Activated T-cell treated with anti-CD3 and anti-CD28 coated beads for 48 hours (primary cell): ENCODE measurements around the gene ATP2B2.

ENCODE experiments used
- DNase-seq: peaks from one replicate; pipeline ENCODE4 v3.0.0-alpha.2; 2020; ENCODE audit warnings: low read depth

Gene ATP2B2

DNA sequence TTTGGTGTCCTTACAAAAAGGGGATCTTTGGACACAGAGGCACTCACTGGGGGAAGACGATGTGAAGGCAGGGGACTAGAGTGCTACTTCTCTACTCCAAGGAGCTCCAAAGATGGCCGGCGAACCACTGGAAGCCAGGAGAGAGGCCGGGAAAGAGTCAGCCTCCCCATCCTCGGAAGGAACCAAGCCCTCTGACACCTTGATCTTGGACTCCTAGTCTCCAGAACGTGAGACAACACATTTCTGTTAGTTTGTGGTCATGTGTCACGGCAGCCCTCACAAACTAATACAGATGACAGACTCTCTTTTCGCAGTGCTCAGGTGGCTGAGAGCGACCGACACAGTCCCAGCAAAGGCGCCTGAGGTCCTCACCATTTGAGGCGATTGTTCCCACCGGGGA, 24.4 kb upstream of the ATP2B2 start:
- no peak for DNase-seq

DNA sequence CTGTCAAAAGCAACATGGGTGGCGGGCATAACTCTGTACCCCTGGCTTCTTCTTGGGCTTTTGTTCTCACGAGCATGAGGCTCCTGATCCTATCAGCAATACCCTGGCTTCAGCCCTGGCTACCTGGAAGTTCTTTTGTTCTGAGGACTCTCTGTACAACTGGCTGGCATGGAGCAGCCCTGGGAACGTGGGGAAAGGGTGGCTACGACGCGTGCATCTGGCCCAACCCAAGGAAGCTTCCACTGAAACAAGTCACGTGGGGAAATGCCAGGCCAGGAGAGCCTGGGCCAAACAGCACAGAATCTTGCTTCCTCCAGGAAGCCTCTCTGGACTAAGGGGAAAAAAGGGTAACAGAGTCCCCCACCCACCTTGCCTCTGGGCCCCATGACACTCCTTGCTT, 22.7 kb upstream of the ATP2B2 start:
- no peak for DNase-seq

DNA sequence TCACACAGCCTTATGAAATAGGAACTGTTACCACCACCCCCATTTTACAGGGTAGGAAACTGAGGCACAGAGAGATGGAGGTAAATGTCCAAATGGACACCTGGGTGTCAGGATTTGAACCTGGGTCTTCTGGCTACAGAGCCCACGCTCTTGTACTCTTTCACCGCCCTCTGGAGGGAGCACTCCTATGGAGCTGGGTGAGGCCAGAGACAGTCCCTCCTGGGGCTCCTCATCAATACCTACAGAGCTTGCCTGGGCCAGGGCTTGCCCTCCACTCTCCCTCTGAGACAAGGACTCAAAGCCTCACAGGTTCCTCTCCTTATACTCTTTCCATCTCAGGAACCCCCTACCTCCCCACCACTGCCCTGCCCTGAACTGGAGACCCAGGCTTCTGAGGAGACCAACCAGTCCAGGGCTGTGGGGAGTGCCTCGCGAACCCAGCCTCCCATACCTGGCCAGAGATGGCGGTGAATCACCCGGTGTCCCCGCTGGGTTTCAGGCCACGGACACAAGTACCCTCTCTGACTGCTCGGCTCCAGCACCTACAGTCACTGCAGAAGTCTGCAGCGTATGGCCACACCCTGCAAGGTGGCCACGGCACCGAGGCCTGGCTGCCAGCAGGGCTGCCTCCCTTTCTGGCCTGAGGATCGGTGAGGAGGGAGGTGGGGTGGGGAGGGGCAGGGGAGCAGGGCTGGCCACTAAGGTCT, 22.1 kb upstream of the ATP2B2 start:
- no peak for DNase-seq

DNA sequence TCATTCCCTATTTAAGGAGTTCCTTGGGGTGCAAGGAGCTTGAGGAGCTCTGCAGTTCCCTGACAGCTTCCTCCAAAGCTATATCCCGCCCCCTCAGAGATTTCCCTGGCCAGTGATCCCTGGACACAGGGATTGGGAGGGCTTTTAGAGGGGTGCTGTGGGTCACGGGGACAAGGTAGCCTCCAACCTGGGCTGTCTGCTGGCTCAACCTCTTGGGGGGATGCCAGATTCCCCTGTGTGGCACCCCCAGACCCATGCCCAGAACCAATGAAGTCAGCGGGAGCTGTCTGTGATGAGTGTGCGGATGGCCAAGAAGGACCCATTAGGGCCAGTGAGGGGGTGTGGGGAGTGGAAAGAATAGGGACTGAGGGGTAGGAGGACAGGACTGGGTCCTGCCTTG, 21.0 kb upstream of the ATP2B2 start:
- no peak for DNase-seq

DNA sequence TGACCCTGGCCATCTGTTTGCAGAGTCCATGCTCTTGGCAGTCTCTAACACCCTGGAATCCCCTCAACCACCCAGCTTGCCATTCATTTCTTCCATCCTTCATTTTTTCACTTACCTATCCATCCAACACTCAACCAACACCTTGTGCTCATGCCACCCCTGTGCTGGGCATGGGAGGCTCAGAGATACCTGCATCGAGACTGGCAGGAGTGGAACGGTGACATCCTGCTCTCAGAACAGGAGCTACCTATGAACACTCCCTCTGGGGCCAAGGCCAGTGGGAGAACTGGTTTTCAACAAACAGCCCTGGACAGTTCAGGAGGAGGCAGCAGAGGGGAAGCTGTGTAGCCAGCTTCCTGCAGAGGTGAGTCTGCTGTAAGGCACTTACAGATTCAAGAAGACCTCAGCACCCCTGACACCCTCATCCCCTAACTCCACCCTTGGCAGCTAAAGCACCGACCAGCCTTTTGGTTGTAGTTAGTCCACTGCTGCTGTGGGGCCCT, 19.5 kb upstream of the ATP2B2 start:
- DNase-seq = no peak

DNA sequence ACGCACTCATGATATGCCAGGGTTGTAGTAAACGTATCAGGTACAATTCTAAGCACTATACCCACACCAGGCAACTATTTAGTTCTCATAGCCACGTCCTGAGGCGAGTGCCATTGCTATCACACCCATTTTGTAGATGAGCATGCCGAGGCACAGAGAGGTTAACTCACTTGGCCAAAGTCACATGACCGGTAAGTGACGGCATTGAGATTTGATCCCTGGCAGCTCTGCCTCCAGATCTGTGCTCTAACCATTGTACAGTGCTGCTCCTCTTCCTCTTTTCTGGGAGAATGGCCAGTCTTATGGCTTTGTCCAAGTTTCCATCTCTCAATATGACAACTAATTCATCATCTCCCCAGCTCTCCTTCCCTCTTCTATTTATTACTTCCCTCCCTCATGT, 18.9 kb upstream of the ATP2B2 start:
- DNase-seq = no peak

DNA sequence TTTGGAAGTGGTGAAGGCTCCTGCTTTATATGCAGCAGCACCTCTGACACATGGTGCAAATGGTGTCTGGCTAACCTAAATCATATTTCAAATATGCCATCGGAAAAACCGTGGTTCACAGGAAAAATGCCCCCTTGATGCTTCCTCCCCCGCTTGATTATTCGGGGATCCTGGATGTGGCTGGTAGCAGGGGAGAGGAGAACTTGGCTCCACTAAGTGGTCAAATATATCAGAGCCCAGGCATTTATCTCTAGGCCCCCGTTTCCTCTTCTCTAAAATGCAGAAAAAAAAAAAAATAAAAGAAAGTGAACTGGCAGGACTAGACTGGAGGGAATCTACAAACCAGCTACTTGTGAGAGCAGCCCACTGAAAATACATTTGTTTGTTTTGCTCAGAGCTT, 18.2 kb upstream of the ATP2B2 start:
- no peak for DNase-seq

DNA sequence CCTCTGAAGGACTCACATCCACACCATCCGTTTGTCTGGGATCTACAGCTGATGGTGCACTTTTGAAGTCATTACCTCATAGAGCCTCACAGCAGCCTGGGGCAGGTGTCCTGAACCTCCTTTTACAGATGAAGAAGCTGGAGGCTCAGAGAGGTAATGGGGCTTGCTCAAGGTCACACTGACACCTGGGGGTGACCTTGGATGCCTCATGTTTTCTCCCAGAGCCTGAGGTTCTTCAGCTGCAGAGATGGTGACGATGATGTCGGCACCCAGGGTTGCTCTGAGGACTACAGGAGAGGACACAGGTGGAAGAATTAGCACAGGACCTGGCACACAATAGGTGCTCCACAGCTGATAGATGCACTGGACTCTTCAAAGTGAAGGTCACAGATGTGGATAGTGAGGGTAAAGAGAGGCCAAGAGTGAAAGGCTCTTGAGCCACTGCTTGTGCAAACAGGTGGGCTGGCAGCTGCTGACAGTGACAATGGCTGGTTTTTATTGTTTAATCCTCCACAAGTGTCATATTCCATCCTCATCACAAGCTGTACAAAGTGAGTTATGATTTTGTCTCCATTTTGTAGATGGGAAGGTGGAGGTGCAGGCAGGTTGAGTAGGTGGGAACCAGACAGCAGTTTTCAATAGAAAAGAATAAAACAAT, 17.4 kb upstream of the ATP2B2 start:
- no peak for DNase-seq

DNA sequence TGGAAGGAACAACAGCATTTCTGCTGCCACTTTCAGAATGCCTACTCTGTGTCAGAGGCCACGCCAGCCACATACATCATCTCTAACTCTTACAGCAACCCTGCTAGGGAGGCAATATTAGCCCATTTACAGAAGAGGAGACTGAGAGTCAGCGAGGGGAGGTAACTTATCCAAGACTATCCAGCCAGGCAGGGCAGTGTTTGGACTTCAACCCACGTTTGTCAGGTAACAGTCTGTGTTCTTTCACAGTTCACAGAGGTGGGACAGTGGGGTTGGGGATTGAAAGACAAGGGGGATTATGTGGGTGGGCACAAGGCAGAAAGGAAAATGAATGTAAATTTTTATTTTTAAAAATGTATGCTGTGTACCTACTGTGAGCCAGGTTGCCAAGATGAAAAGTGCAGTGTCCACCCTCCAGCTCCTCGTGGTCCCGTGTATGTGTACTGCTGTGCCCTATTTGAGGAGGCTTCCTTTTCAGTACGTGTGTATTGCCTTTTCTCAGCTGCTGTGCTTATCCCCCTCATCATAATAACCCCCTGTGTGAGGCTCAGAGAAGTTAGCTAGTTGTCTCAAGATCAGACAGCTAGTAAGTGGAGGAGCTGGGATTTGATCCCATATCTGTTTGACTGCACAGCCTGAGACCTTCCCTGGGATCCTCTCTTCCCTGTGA, 16.5 kb upstream of the ATP2B2 start:
- no peak for DNase-seq

DNA sequence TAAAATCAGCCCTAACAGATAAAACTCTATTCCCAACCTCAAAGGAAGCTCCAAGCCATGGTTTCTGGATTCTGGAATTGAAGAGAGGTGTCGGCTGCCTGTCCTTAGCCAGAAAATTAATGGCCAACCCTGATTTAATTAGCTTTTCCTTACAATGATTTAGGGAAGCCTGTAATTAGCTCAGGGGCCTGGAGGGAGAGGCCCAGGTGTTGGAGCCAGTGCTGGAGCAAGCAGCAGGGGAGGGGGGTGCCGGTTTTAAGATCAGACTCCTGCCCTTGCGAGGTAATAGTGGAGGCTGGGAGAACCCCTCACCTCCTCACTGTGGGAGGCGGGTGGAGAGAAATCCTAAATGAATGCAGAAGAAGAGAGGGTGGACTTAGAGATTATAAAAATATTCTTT, 14.7 kb upstream of the ATP2B2 start:
- no peak for DNase-seq

DNA sequence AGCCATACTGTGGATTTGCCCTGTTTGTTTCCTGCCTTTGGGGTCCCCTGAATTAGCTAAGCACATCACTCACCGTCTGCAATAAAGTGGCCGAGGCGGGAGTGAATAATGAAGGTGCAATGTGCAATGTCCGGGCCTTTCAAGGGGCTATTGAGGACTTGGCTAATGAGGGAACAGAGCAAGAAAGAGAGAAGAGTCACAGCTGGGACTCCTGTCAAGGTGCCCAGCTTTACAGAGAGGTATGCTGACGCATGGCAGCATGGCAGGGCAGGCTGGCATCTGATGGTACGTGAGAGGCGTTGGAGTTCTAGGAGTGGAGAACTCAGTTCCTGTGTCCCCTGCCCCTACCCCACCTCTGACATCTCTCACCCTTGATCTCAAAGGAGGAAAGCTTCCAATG, 13.8 kb upstream of the ATP2B2 start:
- no peak for DNase-seq

DNA sequence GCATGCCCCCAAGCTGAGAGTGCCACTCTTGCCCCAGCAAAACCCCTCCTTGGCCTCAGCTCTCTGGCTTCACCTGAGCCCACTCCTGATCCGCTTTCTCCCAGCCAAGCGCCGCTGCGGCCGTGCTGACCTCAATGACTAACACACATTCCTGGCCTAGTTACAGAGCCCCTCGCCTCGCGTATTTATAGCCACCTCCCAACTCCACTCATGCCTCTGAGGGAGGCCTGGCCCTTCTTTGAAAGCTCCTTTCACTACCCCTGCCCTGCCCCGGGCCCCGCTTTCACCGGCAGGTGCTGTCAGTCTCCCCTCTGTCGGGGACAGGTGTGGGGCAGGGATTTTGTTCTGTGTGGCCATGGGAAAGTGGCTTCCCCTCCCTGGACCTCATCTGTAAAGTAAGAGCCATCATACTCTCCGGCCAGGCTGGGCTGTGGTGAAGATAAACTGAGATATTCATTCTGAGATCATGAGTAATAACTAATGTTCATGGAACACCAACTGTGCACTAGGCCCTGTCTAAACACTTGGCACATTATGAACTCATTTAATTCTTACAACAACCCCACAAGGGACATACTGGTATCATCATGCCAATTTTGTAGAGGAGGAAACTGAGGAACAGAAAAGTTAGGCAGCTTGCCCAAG, 13.2 kb upstream of the ATP2B2 start:
- no peak for DNase-seq

DNA sequence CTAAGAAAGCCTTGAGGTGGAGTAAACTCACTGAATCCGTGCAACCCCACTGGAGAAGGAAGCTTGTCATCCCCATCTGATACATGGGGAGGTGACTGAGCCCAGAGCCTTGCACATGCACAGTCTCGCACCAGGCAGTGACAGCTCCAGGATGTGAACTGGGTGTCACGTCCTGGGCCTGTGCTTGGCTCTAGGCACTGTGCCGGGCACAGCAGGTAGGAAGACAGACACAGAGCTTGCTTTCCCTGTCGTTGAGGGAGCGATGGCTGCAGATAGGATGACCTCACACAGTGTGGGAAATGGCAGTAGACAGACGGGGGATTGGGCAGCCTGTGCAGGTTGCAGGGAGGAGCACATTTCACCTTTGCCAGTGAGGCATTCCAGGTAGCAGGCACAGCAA, 12.2 kb upstream of the ATP2B2 start:
- DNase-seq = no peak

DNA sequence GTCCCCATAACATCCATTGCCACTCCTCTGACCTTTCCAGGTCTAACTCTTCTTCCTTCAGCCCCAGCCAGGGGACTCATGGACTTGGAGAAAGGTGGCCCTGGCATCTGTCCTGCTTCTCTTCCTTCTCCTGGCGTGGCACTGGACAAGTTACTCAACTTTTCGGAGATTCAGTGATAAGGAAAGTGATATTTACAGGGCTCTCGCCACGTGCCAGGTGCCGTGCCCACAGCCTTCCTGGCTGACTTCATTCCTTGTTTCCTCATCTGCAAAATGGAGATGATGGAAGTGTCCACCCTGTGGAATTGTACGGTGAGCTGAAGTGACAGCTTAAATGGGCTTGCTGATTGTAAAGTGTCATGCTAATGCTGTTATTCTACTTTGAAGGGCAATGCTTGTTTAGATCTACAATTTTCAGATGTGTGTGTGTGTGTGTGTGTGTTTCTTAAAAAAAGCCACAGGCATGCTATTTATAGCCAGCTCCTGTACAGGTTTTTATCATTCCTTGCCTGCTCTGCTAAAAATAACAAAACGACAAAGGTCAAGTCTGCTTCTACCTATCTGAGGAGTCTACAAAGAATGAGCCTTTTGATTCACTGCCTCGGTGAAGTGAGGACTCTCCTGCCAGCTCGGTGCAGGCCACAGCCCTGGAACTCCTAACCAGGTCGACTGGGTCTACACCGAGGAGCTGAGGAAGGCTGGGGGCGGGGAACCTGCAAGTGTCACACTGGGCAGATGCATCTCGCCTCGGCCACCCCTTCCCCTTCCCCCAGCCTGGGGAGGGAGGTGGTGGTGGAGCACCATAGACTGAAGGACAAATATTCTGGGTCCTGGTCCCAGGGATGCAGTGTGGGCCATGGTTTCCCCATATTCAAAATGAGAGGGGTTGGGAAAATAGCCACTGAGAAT, 11.4 kb upstream of the ATP2B2 start:
- no peak for DNase-seq

DNA sequence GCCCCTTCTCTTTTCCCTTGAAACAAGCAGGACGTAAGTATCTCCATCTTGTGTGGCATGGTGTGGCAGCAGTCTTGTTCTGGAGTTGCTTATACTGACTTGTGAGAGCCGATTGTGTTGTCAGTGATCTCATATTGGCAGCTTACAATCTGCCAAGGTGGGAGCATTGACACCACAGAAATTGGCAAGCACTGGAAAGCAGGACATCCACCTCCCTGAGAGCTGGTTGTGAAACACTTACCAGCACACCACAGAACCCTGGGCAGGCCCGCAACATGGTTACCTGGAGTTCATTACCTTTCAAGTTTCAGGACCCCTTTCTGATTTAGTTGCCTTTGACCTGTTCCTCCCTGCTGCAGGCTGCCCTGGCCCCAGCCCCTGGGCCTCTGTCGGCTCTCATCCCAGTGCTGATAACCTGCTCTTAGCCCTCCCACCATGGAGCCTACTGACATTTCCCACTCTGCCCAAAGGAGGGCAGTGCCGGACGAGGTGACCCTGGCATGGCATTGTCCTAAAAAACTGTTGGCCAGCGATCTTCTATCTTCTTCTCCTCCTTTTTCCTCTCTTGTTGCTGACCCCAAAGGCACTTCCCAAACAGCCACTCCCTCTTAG, 10.6 kb upstream of the ATP2B2 start:
- DNase-seq = no peak

DNA sequence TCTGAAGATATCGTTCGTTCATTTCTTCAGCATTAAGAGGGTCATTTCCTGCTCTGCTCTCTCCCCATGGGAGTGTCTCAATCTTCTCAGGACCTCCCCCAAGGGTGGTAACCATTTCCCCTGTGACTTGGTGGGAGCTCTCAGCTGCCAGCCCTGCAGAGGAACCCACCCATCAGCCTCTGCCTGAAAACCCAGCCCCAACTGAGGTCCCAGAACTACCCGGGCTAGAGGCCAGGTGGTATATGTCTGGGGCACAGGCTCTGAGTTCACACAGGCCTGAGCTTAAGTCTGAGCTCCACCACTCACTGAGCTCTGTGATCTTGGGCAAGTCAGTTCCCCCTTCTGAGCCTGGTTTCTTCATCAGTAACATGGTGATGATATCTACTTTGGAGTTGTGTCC, 10.0 kb upstream of the ATP2B2 start:
- DNase-seq = no peak

DNA sequence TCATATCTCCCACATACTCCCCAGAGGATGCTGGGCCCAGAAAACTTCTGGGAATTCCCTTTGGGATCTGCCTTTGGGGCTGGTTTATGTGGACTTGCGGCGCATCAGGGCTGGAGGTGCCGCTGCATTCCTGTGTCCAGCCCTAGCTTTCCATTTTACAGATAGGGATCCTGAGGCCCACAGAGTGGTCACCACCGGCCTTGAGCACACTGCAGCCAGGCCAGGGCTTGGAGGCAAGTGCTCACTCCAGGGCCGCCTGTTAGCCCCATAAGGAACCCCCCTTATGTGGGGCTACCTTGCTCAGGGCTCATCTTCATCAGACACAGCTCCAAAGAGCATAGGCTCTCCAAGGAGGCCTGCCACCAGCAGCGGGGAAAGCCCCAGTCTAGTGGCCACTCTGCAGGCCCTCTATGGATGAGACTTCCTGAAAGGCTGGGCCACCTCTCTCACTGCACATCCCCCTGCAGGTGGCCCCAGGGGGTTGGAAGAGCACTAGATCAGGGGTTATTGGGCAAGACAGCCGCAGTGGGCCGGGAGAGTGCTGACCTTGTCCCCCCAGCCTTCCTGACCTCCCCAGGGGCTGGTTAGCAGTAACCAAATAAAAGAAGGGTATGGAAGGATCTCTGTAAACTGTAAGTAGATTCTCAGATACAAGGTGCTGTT, 9.2 kb upstream of the ATP2B2 start:
- DNase-seq = no peak

DNA sequence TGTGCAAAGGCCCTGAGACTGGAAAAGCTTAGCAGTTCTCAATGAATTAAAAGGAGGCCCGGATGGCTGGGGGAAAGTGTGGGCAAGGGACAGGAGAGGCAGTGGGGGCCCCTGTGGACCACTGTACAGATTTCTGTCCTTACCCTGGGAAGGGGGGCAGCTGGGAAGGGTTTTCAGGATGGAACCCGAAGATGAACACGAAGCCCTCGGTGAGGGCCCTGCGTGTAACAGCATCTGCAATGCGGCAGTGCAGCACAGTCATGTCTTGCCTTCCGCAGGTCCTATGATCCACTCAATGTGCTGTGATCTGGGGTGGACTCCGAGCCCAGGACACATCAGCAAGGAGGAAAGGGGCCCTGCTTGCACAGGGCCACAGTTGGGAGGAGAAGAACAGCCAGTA, 7.9 kb upstream of the ATP2B2 start:
- DNase-seq = no peak

DNA sequence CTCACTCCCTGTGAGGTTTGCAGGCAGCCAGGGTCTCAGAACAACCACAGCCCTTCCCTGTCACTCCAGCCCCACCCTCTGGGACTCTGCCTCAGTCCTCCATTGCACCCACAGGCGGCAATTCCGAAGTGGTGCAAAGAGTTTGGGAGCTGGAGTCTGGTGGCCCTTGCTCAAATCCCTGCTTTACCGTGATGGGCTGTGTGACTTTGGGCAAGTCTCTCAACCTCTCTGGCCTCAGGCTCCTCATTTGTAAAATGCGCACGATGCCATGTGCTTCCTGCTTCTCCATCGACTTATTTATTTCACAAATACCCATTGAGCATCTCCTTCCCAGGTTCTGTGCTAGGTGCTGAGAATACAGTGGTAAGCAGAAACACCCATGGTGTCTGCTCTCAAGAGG, 7.3 kb upstream of the ATP2B2 start:
- no peak for DNase-seq

DNA sequence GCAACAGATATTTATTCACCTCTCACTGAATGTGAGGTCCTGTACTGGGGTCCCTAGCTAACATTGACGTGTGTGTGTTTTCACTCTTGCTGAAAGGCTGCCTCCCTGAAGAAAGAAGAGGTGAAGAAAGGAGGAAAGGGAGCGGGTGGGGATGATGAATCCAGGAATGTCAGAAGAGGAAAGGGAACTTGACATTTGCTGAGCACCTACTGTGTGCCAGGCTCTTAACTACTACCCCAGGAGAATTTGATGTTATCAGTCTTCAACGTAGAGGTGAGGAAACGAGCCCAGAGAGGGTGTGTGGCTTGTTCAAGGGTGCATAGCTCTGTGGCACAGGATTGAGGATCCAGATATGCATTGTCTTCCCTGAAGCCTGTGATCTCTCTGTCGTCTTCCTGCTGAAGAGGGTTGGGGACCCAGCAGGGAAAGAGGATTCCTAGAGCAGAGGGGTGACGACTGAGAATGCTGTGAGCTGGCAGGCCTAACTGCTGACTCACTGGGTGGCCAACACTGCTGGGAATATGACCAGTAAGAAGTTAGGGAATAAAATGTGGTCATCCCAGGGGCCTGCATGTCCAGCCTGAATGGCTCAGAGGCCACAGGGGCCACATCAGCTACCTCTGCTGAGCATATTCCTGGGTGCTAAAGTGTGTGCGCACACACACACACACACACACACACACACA, 6.6 kb upstream of the ATP2B2 start:
- no peak for DNase-seq
